PFSK-1 (cell line): Measurements from ENCODE around the gene MOGAT3.

Experiments used
- POLR2AphosphoS5 ChIP-seq: IDR thresholded peaks from 2 replicates; pipeline ENCODE4 v1.6.1; 2012; ENCODE audit warnings: low read depth, mild to moderate bottlenecking, control low read depth, low read length, moderate library complexity
- SIN3A ChIP-seq: IDR thresholded peaks from 2 replicates; pipeline ENCODE4 v1.6.1; 2012; ENCODE audit warnings: mild to moderate bottlenecking, low read length, moderate library complexity, borderline replicate concordance; ENCODE audit not compliant: insufficient read depth
- TAF1 ChIP-seq: IDR thresholded peaks from 2 replicates; pipeline ENCODE4 v1.6.1; 2012; ENCODE audit warnings: low read length, control low read depth, borderline replicate concordance; ENCODE audit not compliant: insufficient read depth

DNA sequence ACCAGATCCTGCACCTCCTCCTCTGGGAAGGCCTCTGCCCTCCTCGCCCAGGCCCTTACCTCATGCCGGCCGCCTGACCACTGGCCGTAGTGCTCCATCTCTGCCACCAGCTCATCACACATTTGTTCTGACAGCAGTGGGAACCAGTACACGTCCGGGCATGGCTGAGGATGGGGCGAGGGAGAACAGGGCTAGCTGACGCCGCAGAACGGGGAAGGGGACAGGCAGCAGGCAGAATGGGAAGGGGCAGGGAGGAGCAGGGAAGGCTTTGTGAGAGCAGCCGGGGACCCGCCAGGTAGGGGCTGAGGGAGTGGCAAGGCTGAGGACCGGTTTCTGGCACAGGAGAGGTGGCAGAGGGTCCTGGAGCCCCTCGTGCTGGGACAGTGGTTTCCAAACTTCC, 8.0 kb upstream of the MOGAT3 start:
- TF ChIP-seq POLR2AphosphoS5 = no peak
- TF ChIP-seq TAF1 = no peak
- TF ChIP-seq SIN3A = no peak
